ENCODE results near the gene DPP6.

- TF ChIP-seq CBX8 (IDR thresholded peaks at IDR 0.05) (no peak), NPAS2 (CRISPR knock-in tag; IDR thresholded peaks at IDR 0.05; ENCODE audit: borderline replicate concordance) (no peak), FOSL2 (IDR thresholded peaks at IDR 0.05) (no peak), FOSL2 (CRISPR knock-in tag; IDR thresholded peaks at IDR 0.05) (no peak), ZFP36 (IDR thresholded peaks at IDR 0.05; ENCODE audit: borderline replicate concordance, partially characterized antibody) (no peak)
- TF ChIP-seq, protein P1, sequence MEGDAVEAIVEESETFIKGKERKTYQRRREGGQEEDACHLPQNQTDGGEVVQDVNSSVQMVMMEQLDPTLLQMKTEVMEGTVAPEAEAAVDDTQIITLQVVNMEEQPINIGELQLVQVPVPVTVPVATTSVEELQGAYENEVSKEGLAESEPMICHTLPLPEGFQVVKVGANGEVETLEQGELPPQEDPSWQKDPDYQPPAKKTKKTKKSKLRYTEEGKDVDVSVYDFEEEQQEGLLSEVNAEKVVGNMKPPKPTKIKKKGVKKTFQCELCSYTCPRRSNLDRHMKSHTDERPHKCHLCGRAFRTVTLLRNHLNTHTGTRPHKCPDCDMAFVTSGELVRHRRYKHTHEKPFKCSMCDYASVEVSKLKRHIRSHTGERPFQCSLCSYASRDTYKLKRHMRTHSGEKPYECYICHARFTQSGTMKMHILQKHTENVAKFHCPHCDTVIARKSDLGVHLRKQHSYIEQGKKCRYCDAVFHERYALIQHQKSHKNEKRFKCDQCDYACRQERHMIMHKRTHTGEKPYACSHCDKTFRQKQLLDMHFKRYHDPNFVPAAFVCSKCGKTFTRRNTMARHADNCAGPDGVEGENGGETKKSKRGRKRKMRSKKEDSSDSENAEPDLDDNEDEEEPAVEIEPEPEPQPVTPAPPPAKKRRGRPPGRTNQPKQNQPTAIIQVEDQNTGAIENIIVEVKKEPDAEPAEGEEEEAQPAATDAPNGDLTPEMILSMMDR (IDR thresholded peaks at IDR 0.05), result no peak
Measured at GRCh38 chr7:154695836-154696235, 643.6 kb downstream of the DPP6 start.
